NCI-H1105 treated with DMSO at 0.1 percent for 48 hours (cell line): Measurements from ENCODE around the gene DHX32.

Source experiments
- DNase-seq: peaks from one replicate; lab custom pipeline; 2025; lab: John Stamatoyannopoulos, UW

The DHX32 gene

DNA sequence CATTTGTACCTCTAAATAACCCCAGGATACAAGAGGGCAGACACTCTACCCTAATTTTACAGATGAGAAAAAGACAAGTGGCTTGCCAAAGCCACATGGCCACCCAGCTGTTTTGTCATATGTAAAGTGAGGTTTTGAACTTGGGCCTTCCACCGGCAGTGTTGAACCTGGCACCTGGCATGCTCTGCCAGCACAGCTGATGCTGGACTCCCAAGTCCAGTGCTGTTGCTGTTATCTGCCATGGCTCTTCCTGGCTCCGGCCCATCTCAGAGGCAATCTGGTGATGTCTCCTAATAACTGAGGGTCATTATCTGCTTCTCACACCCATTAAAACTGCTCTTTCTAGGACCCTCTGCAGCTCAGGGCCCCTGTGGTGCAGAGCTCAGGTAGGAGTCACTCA lies 32.7 kb downstream of the DHX32 start:
- DNase-seq: no peak

- DNase-seq: no peak
Measured at GRCh38 chr10:125846894-125847293, 34.2 kb downstream of the DHX32 start.

DNA sequence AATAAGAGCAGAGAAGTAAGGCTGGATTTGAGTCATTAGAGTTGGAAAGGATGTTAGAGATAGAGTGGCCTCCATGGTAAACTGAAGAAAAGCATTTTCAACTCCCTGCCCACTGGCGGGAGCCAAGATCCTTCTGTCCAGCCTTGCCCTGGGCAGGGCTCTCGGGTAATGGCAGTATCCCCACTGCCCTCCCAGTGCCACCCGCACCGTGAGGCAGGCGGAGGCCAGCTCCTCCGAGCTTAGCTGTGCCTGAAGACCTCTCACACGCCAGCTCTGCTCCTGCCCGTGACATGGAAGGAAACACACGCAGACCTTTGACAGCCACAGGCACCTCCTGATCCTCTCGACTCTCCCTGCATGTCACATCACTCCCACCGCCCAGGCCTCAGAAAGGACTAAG lies 35.5 kb downstream of the DHX32 start:
- DNase-seq: no peak

- DNase-seq: no peak
Measured at GRCh38 chr10:125844751-125845221, 36.3 kb downstream of the DHX32 start.

- DNase-seq: no peak
Measured at GRCh38 chr10:125843603-125844329, 37.3 kb downstream of the DHX32 start.

DNA sequence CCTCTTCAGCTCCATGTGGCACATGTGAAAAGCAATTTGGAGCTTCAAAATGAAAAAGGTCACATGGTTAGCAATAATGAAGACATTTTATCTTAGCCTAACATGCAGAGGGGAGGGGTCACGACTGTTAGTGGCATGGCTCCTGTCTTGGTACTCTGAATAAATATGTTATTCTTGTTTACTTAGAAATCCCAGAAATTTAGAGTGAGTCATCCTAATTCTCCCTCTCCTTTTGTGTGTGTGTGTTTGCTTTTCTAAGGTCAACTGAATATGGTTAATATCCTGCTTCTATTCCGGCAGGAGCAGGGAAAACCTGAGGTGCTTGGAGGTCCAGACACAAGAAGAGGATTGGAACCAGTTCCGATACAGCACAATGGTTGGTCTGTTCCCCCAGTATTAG lies 40.1 kb downstream of the DHX32 start:
- no peak for DNase-seq

DNA sequence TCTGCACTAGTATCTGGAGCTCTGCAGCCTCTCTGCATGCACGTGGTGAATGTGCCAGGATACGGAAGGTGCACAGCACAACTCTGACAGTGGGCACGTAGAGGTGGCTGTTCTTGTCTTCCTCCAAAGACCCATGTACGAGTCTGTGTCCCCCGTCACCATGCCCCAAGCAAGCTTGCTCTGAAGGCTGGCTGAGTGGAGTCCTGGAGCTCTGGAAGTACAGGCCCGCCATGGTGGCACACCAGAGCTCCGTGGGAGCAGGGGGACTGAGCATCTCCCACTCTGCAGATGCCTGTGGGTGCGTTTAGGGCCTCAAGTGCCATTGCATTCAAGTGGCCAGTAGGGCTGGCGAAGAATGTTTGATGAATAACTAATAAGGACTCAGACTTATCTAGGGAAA lies 40.7 kb downstream of the DHX32 start:
- DNase-seq: no peak

- DNase-seq: no peak
Measured at GRCh38 chr10:125838802-125839575, 42.1 kb downstream of the DHX32 start.

DNA sequence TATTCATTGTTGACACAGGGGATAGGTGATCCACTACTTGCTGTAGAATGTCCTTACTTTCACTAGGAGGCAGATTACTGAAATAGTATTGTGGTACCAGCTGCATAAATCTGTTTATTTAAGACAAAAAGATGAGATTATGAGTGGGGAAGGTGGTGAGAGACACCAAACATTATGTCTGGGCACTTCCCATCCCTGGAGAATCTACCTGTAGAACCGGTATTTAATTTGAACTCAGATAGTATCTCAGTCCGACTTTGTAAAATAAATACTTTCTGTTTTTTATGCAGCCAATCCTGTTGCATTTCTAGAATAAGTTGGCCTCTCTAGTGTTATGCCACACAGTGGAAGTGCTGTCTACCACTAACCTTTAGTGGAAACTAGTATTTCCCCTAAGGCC lies 44.3 kb downstream of the DHX32 start:
- DNase-seq: no peak

DNA sequence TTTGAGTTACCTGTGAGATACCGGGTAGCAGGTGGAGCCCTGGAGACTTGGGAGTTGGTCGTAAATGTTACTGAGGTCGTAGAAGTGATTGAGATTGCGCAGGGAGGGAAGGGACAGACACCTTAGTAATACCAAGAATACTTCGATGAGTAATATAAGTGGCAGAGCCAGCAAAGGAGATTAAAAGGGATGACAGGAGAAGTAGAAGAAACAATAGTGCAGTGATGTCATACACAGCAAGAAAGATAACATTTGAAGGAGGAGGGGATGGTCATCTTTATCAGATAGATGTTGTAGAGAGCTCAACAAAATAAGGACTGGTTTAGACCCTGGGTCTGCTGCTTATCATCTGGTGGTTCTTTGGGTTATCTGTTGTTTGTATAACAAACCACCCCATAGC lies 52.8 kb downstream of the DHX32 start:
- DNase-seq: no peak

DNA sequence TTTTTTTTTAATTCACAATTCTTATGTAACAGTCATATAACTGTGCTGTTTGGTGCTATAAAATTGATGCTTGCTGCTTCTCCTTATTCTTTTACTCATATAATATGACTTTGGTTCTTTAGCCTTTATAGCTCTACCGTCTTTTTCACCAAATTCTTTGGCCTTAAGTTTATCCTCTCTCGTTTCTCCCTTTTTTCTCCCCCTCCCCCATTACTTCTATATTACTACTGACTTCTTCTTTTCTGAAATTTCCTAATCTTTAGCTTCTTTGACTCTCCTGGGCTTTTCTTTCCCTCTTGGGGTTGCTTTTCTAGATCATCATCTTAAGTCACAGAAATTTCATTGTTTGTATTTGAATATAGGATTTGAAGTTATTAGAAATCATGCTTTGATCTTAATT lies 54.0 kb downstream of the DHX32 start:
- no peak for DNase-seq

- no peak for DNase-seq
Measured at GRCh38 chr10:125824736-125825135, 56.4 kb downstream of the DHX32 start.

- no peak for DNase-seq
Measured at GRCh38 chr10:125823663-125824251, 57.3 kb downstream of the DHX32 start.

DNA sequence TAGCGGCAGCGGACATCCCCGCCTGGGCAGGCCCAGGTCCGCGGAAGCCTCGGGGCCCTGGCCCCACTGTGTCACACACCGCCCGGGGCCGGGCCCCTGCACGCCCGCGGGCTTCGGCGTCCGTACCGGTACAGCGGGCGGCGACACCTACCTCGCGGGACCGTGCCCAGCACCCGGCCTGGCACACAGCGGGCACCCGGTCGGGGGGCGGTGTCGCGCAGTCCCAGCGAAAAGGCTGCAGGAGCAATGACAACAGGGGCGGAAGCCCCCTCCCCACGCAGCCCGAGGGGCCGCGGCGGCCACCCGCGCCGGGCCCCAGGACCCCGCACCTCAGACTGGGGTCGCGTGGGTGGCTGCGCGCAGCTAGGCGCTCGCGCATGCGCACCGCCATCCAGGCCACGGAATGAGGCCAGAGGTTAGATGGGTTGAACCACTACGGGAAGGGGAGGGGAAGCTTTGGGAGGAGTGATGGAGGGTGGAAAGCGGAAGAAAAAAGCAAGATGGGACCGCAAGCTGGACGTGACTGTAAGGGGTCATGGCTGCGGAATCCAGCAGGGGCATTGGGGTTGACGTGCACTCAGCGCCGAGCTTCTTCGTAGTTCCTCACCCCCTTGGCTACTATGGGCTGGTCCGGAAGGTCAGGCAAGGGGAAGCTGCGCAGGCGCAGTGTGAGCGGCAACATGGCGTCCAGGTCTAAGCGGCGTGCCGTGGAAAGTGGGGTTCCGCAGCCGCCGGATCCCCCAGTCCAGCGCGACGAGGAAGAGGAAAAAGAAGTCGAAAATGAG lies 58.0 kb downstream of the DHX32 start, which contains the start of the genes BCCIP and UROS:
Gene BCCIP, plus strand, starts transcription at position 669 of the 785 bp plus-strand sequence. Its CDS starts 12 bp downstream, at position 681.
Gene UROS, minus strand, starts transcription at position 381 of the 785 bp plus-strand sequence. CDS start 6,759 bp downstream, outside the sequence.
- DNase-seq: peak; percentile 72

- no peak for DNase-seq
Measured at GRCh38 chr10:125820701-125821100, 60.4 kb downstream of the DHX32 start.

DNA sequence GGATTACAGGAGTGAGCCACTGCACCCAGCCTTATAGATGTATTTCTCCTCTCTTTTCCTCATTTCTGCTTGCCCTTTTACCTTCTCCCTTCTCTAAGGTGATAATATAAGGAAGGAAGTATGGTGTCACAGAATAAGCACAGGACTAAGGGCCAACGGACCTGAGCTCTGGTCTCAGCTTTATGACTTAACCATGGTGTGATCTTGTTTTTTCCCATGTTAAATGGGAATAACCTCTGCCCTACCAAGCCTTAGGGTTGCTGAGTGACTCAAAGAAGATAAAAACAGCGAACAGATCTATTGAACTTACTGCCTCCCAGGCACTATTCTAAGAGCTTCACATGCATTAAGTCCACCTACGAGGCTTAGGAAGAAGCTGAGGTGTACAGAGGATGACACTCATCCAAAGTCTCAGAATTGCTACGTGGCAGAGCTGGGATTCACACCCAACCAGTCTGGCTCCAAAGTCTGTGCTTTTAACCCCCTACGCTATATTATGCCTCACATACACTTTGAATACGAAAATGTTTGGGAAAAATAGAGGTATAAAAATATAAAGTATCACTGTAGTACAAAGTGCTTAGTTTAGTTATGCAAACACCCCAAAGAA lies 63.6 kb downstream of the DHX32 start:
- no peak for DNase-seq

- DNase-seq: no peak
Measured at GRCh38 chr10:125816548-125816947, 64.5 kb downstream of the DHX32 start.

- no peak for DNase-seq
Measured at GRCh38 chr10:125815764-125816163, 65.3 kb downstream of the DHX32 start.

- DNase-seq: peak; percentile 0
Measured at GRCh38 chr10:125812128-125812750, 68.9 kb downstream of the DHX32 start.

DNA sequence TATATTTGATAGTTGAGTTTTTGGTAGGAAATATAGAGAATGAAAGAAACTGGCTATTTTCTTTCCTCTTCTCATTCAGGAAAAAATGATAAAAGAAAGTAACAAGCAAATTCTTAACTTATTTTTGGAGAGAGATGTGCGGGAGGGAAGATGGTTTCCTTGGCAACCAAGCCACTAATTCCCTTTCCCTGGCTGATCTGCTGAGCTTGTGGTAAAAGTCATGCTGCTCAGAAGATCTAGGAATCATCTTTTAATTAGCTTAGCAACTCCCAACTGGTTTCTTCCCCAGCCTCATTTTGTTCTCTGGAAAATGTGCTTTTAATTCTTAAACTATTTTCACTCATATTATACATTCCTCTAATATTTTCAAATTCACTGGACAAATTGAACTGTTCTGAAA lies 69.8 kb downstream of the DHX32 start:
- no peak for DNase-seq

- DNase-seq: no peak
Measured at GRCh38 chr10:125808047-125808446, 73.0 kb downstream of the DHX32 start.
